Stimulated activated CD4-positive, alpha-beta T cell treated with anti-CD3 and anti-CD28 coated beads, Interleukin-4, amount 100 ng/mL, for 1 hour (primary cell): ENCODE data around the gene INO80D.
"Not testable (repeated sequence)": the region's sequence is repeated elsewhere in the genome, so short reads cannot be mapped to it uniquely, and the experiment has no call there.

Source experiments
- DNase-seq: peaks from one replicate; pipeline ENCODE4 v3.0.0-alpha.2; 2020

INO80D gene

DNA sequence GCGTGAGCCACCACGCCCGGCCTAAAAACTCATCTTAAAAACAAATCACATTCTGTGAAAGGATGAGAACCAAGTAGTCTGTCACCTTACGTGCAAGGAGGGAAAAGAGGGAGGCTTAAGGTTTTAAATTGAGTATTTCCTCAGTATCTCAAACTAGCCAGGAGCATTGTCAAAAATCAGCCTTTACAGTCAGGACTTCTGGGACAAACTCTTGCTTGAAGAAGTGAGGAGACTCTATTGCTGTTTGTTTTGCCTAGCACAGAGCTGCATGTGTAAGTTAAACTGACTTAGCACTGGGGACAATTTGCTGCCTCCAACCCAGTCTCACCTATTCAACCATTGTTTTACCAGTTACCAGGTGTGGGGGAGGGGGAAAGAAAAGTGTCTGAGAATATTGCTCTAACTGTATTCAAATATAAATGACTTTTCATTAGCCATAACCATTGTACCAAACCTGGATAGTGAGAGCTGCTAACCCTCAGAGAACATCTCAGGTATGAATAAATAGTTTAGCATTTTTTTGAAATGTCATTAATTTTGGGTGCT lies 3.6 kb downstream of the INO80D start:
- DNase-seq = no peak

DNA sequence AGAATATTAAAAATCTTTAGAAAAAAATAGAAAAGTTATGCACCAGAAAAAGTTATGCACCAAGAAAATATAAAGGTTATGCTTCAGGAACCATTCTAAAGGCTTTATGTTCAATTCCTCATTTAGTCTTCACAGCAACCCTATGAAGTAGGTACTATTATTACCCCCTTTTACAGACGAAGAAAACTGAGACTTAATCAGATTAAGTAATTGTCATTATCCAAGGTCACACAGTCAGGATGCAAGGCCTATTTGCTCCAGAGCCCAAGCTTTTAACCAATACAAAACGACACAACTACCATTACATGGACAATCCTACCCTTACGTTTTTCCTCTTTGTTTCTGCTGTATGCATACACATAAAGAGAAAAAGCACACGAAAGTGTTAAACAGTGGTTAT lies 5.0 kb downstream of the INO80D start:
- DNase-seq = no peak

DNA sequence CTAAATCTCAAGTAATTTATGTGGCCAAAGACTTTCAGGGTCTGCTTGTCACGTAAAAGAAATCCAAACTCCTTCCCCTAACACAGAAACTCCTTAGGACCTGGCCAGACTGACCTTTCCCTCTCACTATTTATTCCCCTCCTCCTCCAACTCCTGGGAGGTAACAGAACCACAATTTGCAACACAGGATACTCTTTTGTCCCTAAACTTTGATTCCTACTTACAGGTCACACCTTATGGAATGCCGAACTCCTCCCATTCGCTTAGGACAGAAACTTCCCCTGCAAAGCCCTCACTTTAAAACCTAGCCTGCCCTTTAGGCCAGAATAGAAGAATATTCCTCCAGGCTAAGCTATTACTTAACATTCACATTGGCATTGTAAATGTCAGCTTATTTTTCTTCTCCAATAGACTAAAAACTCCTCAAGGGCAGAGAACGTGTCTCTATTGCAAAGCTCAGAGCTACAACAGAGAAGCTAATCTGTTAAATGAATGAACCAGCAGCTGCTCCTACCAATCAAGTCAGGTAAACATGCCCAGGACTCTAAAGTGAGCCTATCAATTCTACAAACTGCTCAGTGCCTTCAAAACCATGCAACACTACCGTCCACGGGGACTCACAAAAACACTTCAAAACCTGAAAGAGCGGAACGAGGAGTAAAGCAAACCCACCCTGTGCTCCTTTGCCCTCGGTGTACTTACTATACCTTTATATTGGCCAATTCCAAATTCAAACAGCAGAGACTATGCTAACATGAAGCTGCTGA lies 6.1 kb downstream of the INO80D start:
- no peak for DNase-seq

DNA sequence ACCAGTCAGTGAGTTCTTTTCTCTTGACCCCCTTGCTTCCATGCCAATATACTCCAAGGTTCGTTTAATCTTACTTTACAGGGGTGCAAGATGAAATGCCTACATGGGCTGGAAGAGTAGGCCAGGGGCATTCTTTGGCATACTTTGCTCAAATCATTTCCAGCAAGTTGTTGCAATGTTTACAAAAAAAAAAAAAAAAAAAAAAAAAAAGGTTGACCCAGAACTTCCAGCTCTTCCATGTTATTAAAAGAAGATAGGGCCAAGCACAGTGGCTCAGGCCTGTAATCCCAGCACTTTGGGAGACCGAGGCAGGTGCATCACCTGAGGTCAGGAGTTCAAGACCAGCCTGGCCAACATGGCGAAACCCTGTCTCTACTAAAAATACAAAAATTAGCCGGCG lies 8.1 kb downstream of the INO80D start:
- not testable (repeated sequence) for DNase-seq

DNA sequence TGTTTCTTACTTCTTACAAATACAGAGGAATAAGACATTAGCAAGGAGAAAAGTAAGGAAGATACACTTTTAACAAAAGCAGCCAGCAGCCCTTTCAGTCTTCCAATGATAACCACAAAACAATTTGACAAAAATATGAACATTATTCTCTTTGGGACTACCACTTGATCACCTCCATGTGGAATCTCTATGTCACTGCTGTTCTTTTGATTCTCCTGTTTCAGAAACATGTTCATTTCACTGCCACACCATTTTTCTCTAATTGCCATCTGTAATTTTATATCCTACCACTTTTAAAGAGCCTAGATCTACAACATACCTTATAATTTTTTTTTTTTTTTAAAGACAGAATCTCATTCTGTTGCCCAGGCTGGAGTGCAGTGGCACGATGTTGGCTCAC lies 10.9 kb downstream of the INO80D start:
- DNase-seq = no peak

- no peak for DNase-seq
These were observed 14.2 kb downstream of the INO80D start for GRCh38 chr2:206071807-206072206.

- DNase-seq = no peak
These were observed 16.6 kb downstream of the INO80D start for GRCh38 chr2:206069417-206069816.

GRCh38 chr2:206068207-206068606 lies 17.8 kb downstream of the INO80D start:
- no peak for DNase-seq

- DNase-seq = no peak
These were observed 21.9 kb downstream of the INO80D start for GRCh38 chr2:206064077-206064476.

DNA sequence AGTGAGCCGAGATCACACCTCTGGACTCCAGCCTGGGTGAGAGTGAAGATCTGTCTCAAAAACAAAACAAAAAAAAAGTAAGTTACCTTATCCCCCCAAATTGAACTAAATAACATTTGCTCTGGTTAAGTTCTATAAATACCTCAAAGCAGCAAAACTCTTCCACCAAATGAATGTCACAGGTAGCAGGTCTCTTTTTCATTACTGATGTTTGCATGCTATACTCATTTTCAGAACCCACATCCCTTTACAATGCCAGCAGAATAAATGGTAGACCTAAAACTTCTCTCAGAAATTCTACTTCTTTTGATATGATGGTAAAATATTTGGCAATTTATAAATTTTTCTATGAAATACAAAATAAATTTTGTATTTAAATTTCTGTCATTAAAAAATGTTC lies 22.3 kb downstream of the INO80D start:
- DNase-seq = no peak

- DNase-seq = no peak
These were observed 23.2 kb downstream of the INO80D start for GRCh38 chr2:206062724-206063123.

DNA sequence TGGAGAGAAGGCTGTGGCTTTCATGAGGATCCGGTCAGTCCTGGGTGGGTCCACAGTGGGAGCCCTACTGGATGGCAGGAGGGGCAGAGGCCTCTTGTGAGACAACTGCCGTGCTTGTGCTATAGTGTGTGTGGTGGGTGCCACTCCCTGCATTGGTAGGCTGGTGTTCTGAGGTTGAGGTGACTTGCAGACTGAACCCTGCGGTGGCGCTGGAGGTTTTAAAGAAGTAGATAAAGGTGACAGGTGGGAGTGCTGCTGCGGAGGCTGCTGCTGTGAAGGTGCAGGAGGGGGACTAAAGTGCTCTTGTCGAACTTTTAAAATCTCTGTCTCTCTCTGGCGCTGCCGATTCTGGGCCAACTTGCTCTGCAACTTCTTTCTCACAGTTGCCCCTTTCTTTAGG lies 29.7 kb downstream of the INO80D start:
- DNase-seq = no peak

DNA sequence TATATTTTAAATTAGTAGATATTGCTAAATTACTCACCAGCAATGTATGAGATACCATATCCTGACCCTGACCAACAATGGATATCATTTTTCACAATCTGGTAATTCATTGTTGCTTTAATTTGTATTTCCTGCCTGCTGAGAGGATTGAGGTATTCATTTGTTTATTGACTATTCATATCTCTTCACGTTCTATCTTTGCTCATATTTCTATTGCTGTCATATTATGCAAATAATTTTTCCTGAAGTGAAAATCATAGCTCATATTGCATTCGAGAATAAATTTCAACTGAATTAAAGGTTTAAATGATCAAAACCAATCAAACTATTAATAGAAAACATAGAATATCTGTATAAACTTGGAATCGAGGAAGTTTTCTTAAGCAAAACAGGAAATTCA lies 31.0 kb downstream of the INO80D start:
- no peak for DNase-seq

DNA sequence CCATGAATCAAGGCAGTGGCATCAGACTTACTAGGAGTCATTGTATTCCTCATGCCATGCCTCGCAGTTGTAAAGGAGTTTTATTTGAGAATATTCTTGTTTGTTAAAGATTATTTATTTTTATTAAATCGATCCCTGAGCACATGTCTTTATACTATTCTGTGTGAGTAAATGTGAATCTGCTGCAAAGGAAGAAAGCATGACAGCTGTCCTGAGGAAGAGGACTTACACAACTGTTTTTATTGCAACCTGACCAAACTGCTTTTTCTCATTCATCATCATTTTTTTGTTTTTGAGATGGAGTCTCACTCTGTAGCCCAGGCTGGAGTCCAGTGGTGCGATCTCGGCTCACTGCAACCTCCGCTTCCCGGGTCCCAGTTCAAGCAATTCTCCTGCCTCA lies 34.1 kb downstream of the INO80D start:
- DNase-seq = no peak

DNA sequence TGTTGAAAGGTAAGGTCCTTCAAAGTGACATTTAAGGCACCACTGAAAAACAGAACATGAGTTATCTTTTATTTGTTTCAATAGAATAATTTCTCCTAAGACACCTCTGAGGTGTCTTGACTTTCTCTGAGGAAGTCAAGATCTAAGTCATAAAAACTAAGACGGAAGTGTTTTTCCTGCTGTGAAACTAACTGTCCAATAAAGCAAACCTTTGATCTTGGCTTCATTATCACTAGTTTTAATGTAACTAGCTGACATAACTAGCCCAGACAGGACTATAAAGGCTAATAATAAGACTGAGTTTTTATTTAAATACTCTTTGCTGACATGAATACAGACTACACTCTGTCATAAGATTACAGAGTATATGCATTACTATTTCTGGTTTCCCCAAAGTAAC lies 36.6 kb downstream of the INO80D start:
- DNase-seq = no peak

DNA sequence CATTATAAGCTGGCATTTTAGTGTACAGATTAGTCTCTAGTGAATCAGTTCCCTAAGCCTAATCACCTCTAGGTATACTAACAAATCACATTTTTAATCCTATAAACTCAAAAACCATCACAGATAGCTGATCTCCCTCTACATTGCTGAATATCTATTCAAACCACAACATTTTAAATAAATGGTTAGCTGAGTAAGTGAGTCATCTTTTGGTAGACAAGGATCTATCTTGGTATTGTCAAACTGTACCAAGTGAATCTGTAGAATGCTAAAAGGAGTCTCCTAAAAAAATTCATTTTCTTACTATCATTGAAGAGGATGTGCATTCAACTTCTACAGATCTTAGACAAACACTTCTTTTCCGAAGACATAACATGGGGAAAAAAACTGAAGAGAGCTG lies 40.7 kb downstream of the INO80D start:
- DNase-seq = no peak

DNA sequence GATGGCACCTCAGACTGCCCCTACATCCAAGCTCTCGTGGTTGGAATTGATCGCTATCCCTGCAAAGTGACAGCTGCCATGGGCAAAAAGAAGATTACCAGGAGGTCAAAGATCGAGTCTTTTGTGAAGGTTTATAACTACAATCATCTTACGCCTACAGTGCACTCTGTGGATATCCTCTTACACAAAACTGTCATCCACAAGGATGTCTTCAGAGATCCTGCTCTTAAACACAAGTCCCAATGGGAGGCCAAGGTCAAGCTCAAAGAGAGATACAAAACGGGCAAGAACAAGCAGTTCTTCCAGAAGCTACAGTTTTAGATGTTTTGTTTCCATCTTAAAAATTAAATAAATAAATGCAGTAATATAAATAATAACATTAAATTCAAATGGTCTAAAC lies 45.4 kb downstream of the INO80D start:
- DNase-seq = no peak

DNA sequence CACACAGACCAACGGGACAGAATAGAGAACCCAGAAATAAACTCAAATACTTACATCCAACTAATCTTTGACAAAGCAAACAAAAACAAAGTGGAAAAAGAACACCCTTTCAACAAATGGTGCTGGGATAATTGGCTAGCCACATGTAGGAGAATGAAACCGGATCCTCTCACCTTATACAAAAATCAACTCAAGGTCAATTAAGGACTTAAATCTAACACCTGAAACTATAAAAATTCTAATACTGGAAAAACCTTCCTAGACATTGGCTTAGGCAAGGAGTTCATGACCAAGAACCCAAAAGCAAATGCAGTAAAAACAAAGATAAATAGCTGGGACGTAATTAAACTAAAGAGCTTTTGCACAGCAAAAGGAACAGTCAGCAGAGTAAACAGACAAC lies 50.6 kb downstream of the INO80D start:
- not testable (repeated sequence) for DNase-seq

GRCh38 chr2:206033452-206033851 lies 52.5 kb downstream of the INO80D start:
- not testable (repeated sequence) for DNase-seq

DNA sequence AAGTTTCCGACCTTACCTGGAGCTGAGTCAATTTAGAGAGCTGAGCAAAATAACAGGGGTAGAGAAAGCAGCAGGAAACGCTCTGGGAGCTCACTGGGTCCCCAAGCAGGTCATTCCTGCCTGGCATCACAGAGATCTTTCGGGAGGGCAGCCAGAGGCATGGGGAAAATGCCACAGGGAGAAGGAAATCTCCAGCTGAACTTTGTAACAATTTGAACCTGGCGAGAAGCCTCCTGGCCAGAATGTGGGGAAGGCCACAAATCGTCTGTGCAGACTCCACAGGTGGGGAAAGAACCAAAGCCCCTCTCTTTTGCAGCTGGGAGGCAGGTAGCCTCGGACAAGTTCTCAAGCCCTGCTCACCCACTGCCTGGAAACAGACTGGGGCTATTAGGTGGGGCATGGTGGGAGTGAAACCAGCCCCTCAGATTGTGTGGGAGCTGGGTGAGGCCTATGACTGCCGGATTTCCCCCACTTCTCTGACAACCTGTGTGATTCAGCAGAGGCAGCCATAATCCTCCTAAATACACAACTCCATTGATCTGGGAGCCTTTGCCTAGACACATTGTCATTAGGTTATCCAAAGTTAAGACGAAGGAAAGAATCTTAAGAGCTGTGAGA lies 53.9 kb downstream of the INO80D start:
- no peak for DNase-seq

DNA sequence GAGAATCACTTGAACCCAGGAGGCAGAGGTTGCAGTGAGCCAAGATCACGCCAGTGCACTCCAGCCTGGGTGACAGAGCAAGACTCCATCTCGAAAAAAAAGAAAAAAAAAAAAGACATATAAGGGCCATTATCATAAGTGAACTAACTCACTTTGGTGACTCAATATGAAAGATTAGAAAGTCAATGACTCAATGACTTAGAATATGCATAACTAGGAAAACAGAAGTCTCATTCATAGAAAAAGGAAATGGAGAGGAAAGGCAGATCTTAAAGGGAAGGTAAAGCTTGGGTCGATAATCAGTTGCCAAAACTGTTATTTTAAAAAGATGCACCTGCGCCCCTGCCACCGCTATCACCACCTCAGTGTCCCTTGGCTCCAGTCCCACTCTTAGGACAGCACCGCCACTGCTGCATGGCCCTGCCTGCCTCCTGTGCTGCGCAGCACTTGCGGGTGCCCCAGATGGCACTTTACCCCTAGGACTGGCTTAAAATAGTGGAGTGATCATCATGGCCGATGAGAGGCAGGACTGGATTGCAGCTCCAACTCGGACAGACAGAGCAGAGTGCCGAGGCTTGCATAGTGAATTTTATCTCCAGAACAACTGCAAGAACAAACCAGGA lies 54.7 kb downstream of the INO80D start:
- DNase-seq = no peak

DNA sequence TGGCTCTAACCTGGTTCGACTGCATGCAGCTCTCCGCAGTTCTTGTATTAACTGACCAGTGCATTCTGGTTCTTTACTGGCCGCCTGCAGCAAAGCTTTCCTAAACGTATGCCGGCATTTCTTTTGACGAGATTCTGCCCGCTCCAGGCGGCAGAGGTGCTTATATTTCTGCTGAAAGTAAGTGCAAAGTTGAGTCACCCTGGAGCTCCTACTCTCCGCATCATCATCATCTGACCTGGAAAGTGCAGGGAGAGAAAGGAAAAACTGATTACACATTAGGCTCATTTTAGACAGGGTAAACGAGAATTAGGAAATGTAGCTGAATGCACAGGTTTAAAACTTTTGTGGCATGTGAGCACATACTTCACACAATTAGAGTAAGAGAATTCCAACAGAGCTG lies 57.9 kb downstream of the INO80D start:
- DNase-seq = no peak

GRCh38 chr2:206023183-206023582 lies 62.8 kb downstream of the INO80D start:
- DNase-seq = no peak

DNA sequence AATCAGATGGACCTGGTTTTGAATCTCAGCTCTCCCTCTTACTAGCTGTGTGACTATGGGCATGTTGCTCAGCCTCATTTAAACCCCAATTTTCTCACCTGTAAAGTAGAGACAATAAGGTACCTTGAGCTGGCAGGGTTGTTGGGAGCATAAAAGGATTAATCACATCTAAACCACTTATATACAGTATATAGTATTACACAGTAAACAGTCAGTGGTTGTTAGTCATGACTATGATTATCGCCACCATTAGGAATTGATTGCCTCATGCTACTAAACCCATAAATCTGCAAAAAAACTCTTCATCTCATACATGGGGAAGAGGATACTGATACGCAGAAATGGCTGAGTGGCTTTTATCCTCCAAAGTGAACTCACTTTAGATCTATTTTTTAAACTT lies 65.8 kb downstream of the INO80D start:
- DNase-seq = no peak
